Hematopoietic multipotent progenitor cell treated with erythropoietin and hydrocortisone succinate and interleukin-3 and kit ligand, for 17 days (in vitro differentiated cells): ENCODE data around the gene MORN1.

Source experiments
- DNase-seq: peaks from one replicate; pipeline ENCODE4 v3.0.0-alpha.2; 2015; ENCODE audit warnings: low spot score

Gene MORN1

GRCh38 chr1:2385606-2386280 lies 5.6 kb downstream of the MORN1 start:
- no peak for DNase-seq

GRCh38 chr1:2384941-2385481 lies 6.3 kb downstream of the MORN1 start:
- DNase-seq = no peak

GRCh38 chr1:2384130-2384860 lies 7.1 kb downstream of the MORN1 start:
- no peak for DNase-seq

GRCh38 chr1:2383576-2383975 lies 7.8 kb downstream of the MORN1 start:
- no peak for DNase-seq

- DNase-seq = peak; percentile 13
Measured at GRCh38 chr1:2382621-2383361, 8.6 kb downstream of the MORN1 start.

- DNase-seq = peak; percentile 60
Measured at GRCh38 chr1:2381741-2382620, 9.4 kb downstream of the MORN1 start.

GRCh38 chr1:2380816-2381591 lies 10.3 kb downstream of the MORN1 start:
- DNase-seq = no peak

GRCh38 chr1:2379733-2380404 lies 11.5 kb downstream of the MORN1 start:
- DNase-seq = no peak

- no peak for DNase-seq
Measured at GRCh38 chr1:2378956-2379732, 12.2 kb downstream of the MORN1 start.

- no peak for DNase-seq
Measured at GRCh38 chr1:2378441-2378851, 12.9 kb downstream of the MORN1 start.

- DNase-seq = no peak
Measured at GRCh38 chr1:2377751-2378440, 13.5 kb downstream of the MORN1 start.

GRCh38 chr1:2376931-2377672 lies 14.3 kb downstream of the MORN1 start:
- DNase-seq = no peak

- DNase-seq = no peak
Measured at GRCh38 chr1:2376261-2376741, 15.1 kb downstream of the MORN1 start.

GRCh38 chr1:2375923-2376260 lies 15.5 kb downstream of the MORN1 start:
- DNase-seq = no peak

- no peak for DNase-seq
Measured at GRCh38 chr1:2375246-2375922, 16.0 kb downstream of the MORN1 start.

- no peak for DNase-seq
Measured at GRCh38 chr1:2374252-2375155, 16.9 kb downstream of the MORN1 start.
